ENCODE measurements around the gene BEND6.

The BEND6 gene

DNA sequence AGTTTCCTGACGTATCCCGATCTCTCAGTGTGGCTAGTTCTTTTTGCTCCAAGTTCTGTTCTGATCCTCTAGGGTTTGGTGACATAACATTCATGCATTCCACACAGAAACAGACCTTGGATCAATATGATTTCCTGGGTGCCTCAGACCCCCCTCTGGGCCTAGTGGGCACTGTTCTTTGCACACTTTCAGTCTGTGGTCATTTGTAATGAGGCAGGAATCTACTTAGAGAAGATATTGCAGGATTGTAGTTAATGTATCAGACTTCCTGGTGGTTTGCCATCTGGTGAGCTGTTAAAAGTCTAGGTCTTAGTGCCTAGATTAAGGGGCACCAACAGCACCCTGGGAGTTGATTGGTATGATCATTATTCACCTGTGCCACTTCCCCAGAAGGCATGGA, 7.5 kb downstream of the BEND6 start:
- no peak overlapping the region for H3K4me3 ChIP-seq (ENCODE audit: low read length)
- H3K36me3 ChIP-seq (ENCODE audit: control insufficient read depth, insufficient read depth, low read length), result no peaks in the 10 kb centered on the region
- H3K4me1 ChIP-seq (ENCODE audit: control insufficient read depth, insufficient read depth, low read length), result no peaks in the 10 kb centered on the region
- no peak overlapping the region for H3K9ac ChIP-seq (ENCODE audit: low read length)
- H3K27me3 ChIP-seq (ENCODE audit: control insufficient read depth, insufficient read depth, low read length), result no peaks in the 10 kb centered on the region
- H3K9me3 ChIP-seq (ENCODE audit: control insufficient read depth, low read length), result no peaks in the 10 kb centered on the region

DNA sequence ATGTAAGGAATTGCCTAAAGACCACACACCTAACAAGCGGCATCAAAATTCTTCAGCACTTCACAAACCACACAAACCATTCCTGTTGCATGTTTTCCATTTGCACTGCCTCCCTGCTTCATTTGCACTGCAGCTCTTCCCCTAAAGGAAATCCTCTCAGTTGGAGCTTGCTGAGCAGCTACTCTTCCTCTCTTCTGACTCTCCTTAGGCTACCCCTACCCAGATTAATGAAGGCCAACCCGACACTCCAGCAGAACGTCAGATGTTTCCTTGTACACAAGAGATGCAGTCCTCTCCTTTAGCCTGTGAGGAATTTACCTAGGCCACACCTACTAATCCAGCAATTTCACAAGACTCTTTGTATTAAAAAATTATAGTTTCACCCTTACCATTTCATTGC, 8.1 kb downstream of the BEND6 start:
- no peak overlapping the region for H3K9ac ChIP-seq (ENCODE audit: low read length)
- H3K36me3 ChIP-seq (ENCODE audit: control insufficient read depth, insufficient read depth, low read length), result no peaks in the 10 kb centered on the region
- H3K27me3 ChIP-seq (ENCODE audit: control insufficient read depth, insufficient read depth, low read length), result no peaks in the 10 kb centered on the region
- no peak overlapping the region for H3K4me3 ChIP-seq (ENCODE audit: low read length)
- no peaks in the 10 kb centered on the region for H3K9me3 ChIP-seq (ENCODE audit: control insufficient read depth, low read length)
- H3K4me1 ChIP-seq (ENCODE audit: control insufficient read depth, insufficient read depth, low read length), result no peaks in the 10 kb centered on the region

GRCh38 chr6:56963793-56964192, 8.9 kb downstream of the BEND6 start:
- Histone ChIP-seq H3K27me3 (ENCODE audit: control insufficient read depth, insufficient read depth, low read length) (no peaks in the 10 kb centered on the region), H3K4me3 (ENCODE audit: low read length) (no peak overlapping the region), H3K36me3 (ENCODE audit: control insufficient read depth, insufficient read depth, low read length) (no peaks in the 10 kb centered on the region), H3K9ac (ENCODE audit: low read length) (no peak overlapping the region), H3K9me3 (ENCODE audit: control insufficient read depth, low read length) (no peaks in the 10 kb centered on the region), H3K4me1 (ENCODE audit: control insufficient read depth, insufficient read depth, low read length) (no peaks in the 10 kb centered on the region)

DNA sequence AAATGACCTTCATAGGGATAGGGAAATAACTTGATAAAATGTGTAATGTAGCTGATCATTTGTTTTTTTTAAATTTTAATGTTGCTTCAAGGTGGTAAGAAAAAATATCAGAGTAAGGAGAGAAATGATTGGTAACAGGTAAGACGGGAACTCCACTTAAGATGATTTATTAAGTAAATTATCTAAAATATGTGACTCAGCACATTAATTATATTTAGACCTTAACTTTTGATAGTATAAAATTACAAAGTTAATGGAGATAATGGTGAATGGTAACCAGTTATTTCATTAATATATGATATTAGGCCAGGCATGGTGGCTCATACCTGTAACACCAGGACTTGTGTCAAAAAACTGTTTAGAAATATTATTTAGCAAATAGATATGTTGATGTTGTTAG, 10.2 kb downstream of the BEND6 start:
- Histone ChIP-seq H3K9ac (ENCODE audit: low read length) (no peak overlapping the region), H3K9me3 (ENCODE audit: control insufficient read depth, low read length) (no peaks in the 10 kb centered on the region), H3K4me1 (ENCODE audit: control insufficient read depth, insufficient read depth, low read length) (no peaks in the 10 kb centered on the region), H3K27me3 (ENCODE audit: control insufficient read depth, insufficient read depth, low read length) (no peaks in the 10 kb centered on the region), H3K4me3 (ENCODE audit: low read length) (no peak overlapping the region), H3K36me3 (ENCODE audit: control insufficient read depth, insufficient read depth, low read length) (no peaks in the 10 kb centered on the region)

DNA sequence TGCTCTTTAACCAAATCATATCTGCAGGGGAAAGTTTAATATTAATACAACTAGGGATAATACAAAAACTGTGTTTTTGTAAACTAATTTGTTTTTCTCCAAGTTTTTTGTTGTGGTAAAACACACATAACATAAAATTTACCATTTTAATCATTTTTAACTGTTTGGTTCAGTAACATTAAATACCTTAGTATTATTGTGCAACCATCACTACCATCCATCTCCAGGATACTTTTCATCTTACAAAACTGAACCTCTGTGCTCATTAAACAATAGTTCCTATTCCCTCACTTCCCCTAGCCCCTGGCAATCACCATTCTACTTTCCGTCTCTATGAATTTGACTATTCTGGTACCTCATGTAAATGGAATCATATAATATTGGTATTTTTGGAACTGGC, 15.9 kb downstream of the BEND6 start:
- Histone ChIP-seq H3K4me1 (ENCODE audit: control insufficient read depth, insufficient read depth, low read length) (no peaks in the 10 kb centered on the region), H3K9me3 (ENCODE audit: control insufficient read depth, low read length) (no peaks in the 10 kb centered on the region), H3K36me3 (ENCODE audit: control insufficient read depth, insufficient read depth, low read length) (no peaks in the 10 kb centered on the region), H3K27me3 (ENCODE audit: control insufficient read depth, insufficient read depth, low read length) (no peaks in the 10 kb centered on the region), H3K4me3 (ENCODE audit: low read length) (no peak overlapping the region), H3K9ac (ENCODE audit: low read length) (no peak overlapping the region)

- Histone ChIP-seq H3K9me3 (ENCODE audit: control insufficient read depth, low read length) (no peaks in the 10 kb centered on the region), H3K4me3 (ENCODE audit: low read length) (no peak overlapping the region), H3K9ac (ENCODE audit: low read length) (no peak overlapping the region), H3K36me3 (ENCODE audit: control insufficient read depth, insufficient read depth, low read length) (no peaks in the 10 kb centered on the region), H3K4me1 (ENCODE audit: control insufficient read depth, insufficient read depth, low read length) (no peaks in the 10 kb centered on the region), H3K27me3 (ENCODE audit: control insufficient read depth, insufficient read depth, low read length) (no peaks in the 10 kb centered on the region)
These were observed 22.3 kb downstream of the BEND6 start for GRCh38 chr6:56977192-56977591.

DNA sequence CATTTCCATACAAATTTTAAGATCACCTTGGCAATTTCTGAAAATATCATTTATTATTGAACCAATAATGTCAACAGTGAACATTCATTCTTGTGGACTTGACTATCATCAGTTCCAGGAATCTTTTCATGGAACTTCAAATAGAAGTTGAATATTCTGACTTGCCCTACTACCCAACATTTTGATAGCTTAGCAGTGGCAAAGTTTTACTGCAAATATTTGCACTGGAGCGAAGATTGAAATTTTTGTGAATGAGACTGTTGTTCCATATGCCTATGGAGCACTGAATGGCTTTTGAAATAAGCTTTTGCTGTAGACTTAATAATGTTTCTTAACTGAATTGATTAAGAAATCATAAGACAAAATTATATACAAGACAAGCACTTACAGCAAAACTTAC, 23.6 kb downstream of the BEND6 start:
- no peaks in the 10 kb centered on the region for H3K27me3 ChIP-seq (ENCODE audit: control insufficient read depth, insufficient read depth, low read length)
- no peaks in the 10 kb centered on the region for H3K4me1 ChIP-seq (ENCODE audit: control insufficient read depth, insufficient read depth, low read length)
- no peak overlapping the region for H3K9ac ChIP-seq (ENCODE audit: low read length)
- H3K9me3 ChIP-seq (ENCODE audit: control insufficient read depth, low read length), result no peaks in the 10 kb centered on the region
- no peaks in the 10 kb centered on the region for H3K36me3 ChIP-seq (ENCODE audit: control insufficient read depth, insufficient read depth, low read length)
- H3K4me3 ChIP-seq (ENCODE audit: low read length), result no peak overlapping the region

GRCh38 chr6:56984361-56984760, 29.5 kb downstream of the BEND6 start:
- no peaks in the 10 kb centered on the region for H3K9me3 ChIP-seq (ENCODE audit: control insufficient read depth, low read length)
- no peaks in the 10 kb centered on the region for H3K36me3 ChIP-seq (ENCODE audit: control insufficient read depth, insufficient read depth, low read length)
- no peak overlapping the region for H3K4me3 ChIP-seq (ENCODE audit: low read length)
- H3K9ac ChIP-seq (ENCODE audit: low read length), result no peak overlapping the region
- no peaks in the 10 kb centered on the region for H3K4me1 ChIP-seq (ENCODE audit: control insufficient read depth, insufficient read depth, low read length)
- H3K27me3 ChIP-seq (ENCODE audit: control insufficient read depth, insufficient read depth, low read length), result peaks cover 4% of the 10 kb centered on the region

- Histone ChIP-seq H3K27me3 (ENCODE audit: control insufficient read depth, insufficient read depth, low read length) (peaks cover 4% of the 10 kb centered on the region), H3K9me3 (ENCODE audit: control insufficient read depth, low read length) (no peaks in the 10 kb centered on the region), H3K4me3 (ENCODE audit: low read length) (no peak overlapping the region), H3K36me3 (ENCODE audit: control insufficient read depth, insufficient read depth, low read length) (no peaks in the 10 kb centered on the region), H3K9ac (ENCODE audit: low read length) (no peak overlapping the region), H3K4me1 (ENCODE audit: control insufficient read depth, insufficient read depth, low read length) (no peaks in the 10 kb centered on the region)
These were observed 30.0 kb downstream of the BEND6 start for GRCh38 chr6:56984884-56985283.

DNA sequence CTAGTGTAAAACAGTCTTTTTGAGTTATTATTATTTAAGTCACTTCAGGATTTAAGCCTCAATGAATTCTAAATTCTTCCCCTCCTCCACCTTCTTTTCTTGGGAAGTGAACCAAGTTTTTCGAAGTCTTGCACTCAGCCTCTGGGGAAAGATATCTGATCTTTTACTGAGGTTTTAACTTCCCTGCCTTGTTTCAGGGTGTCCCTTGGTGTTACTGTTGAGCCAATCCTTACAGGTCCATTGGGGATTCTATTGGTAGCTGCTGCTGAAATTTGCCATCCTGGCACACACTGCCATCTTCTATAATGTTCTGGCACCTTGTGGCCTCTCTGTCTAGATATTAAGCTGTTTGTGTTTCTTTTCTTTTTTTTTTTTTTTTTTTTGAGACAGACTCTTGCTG, 31.7 kb downstream of the BEND6 start:
- no peaks in the 10 kb centered on the region for H3K9me3 ChIP-seq (ENCODE audit: control insufficient read depth, low read length)

DNA sequence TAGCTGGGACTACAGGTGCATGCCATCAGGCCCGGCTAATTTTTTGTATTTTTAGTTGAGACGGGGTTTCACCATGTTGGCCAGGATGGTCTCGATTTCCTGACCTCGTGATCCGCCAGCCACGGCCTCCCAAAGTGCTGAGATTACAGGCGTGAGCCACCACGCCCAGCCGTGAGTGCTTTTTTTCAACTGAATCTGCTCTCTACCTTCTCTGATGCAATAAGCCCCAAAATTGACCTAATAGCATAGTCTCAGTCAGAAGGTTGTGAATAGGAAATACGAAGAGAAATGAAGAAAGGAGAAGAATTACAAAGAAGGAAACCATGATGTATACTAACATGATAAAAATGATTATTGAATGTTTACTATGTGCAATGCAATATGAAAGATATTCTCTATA, 33.2 kb downstream of the BEND6 start:
- no peaks in the 10 kb centered on the region for H3K9me3 ChIP-seq (ENCODE audit: control insufficient read depth, low read length)
- H3K27me3 ChIP-seq (ENCODE audit: control insufficient read depth, insufficient read depth, low read length), result peaks cover 4% of the 10 kb centered on the region
- no peak overlapping the region for H3K4me3 ChIP-seq (ENCODE audit: low read length)
- no peaks in the 10 kb centered on the region for H3K4me1 ChIP-seq (ENCODE audit: control insufficient read depth, insufficient read depth, low read length)
- no peaks in the 10 kb centered on the region for H3K36me3 ChIP-seq (ENCODE audit: control insufficient read depth, insufficient read depth, low read length)
- no peak overlapping the region for H3K9ac ChIP-seq (ENCODE audit: low read length)

More for the DNA sequence above, 31.7 kb downstream of the BEND6 start:
- Histone ChIP-seq H3K36me3 (ENCODE audit: control insufficient read depth, insufficient read depth, low read length) (no peaks in the 10 kb centered on the region), H3K27me3 (ENCODE audit: control insufficient read depth, insufficient read depth, low read length) (peaks cover 4% of the 10 kb centered on the region), H3K9ac (ENCODE audit: low read length) (no peak overlapping the region), H3K4me1 (ENCODE audit: control insufficient read depth, insufficient read depth, low read length) (no peaks in the 10 kb centered on the region), H3K4me3 (ENCODE audit: low read length) (no peak overlapping the region)

GRCh38 chr6:56992036-56992435, 37.1 kb downstream of the BEND6 start:
- H3K9ac ChIP-seq (ENCODE audit: low read length), result no peak overlapping the region
- H3K27me3 ChIP-seq (ENCODE audit: control insufficient read depth, insufficient read depth, low read length), result no peaks in the 10 kb centered on the region
- H3K36me3 ChIP-seq (ENCODE audit: control insufficient read depth, insufficient read depth, low read length), result no peaks in the 10 kb centered on the region
- no peak overlapping the region for H3K4me3 ChIP-seq (ENCODE audit: low read length)
- no peaks in the 10 kb centered on the region for H3K9me3 ChIP-seq (ENCODE audit: control insufficient read depth, low read length)
- no peaks in the 10 kb centered on the region for H3K4me1 ChIP-seq (ENCODE audit: control insufficient read depth, insufficient read depth, low read length)

GRCh38 chr6:56992703-56993102, 37.8 kb downstream of the BEND6 start:
- Histone ChIP-seq H3K9me3 (ENCODE audit: control insufficient read depth, low read length) (no peaks in the 10 kb centered on the region), H3K9ac (ENCODE audit: low read length) (no peak overlapping the region), H3K4me3 (ENCODE audit: low read length) (no peak overlapping the region), H3K4me1 (ENCODE audit: control insufficient read depth, insufficient read depth, low read length) (no peaks in the 10 kb centered on the region), H3K27me3 (ENCODE audit: control insufficient read depth, insufficient read depth, low read length) (no peaks in the 10 kb centered on the region), H3K36me3 (ENCODE audit: control insufficient read depth, insufficient read depth, low read length) (no peaks in the 10 kb centered on the region)

Data from mucosa of stomach (tissue), 1 donor.